ENCODE measurements around the gene PLCL1. TPM values are rescaled to one million over a fixed set of nuclear protein-coding genes. Genes with fewer than 3 reads are reported as not detected.

Gene PLCL1
- total RNA-seq, 1 donor from 2014 or later = 0.23 TPM

DNA sequence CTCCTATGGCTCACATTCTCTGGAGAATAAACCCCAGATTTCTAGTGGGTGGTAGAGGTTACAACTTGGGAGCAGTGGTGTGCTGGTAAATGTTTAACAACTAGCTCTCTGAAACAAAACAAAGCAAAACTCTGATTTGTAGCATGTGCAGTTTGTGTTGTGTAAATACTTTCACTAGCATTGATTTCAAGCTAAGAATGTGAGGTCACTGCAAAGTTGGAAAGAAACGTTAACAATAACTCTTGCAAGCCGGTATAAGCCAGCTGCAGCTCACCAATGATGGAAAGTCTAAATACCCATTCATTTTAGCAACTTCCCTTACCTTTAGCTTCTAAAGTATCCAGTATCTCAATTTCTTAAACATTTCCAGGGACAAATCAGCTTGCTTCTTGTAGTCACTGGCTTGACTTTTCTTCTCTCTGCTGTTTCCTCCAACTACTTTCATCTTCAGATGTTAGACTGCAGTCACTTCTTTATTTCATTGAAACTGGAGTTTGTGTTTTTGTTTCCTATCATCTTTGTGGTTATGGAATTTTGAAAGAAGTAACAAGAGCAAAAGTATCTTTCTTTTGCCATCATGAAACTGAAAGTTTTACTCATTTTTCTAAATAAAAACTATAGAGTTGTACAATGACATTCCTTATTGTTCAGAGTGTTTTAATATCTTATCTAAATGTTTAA, 140.2 kb downstream of the PLCL1 start:
- no peak for DNase-seq (ENCODE audit: low spot score)
- ATAC-seq = no peak

DNA sequence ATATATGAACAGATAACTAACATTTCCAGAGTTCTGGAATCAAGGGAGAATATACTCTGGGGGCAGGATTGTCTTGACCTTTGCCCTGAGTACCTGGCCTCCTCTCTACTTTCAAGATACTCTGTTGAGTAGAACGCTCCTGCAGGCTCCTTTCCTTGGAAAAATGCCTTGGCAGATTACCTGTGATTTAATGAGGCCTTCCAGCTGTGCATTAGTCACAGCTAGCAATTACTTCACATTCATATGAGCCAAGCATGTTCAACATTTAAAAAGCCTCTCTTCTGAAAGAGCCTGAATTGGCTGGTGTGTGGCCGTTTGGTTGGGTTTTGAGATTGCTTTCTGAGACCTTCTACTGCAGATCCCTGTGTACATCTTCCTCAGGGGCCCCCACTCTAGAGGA, 142.2 kb downstream of the PLCL1 start:
- ATAC-seq (no peak), DNase-seq (ENCODE audit: low spot score) (no peak)

DNA sequence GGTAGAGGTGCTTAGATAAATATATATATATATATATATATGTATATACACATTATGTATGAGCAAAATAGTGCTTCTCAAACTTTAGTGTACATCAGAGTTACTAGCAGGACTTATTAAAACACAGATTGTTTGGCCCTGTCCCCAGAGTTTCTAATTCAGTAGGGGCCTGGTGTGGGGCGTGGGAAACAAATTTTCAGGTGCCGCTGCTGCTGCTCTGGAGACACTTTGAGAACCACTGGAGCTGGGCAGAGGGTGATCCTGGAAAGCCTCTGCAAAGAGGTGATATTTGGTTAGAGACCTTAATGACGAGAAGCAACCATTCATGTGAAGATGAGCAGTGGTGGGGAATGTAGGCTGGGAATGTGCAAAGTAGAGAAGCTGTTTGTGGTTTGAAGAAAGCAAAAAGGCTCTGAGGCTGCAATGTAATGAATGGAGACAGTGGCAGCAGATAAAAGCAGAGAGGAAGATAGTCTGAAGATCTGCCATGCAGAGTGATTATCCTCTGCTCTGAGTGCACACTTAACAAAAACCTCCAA, 142.9 kb downstream of the PLCL1 start:
- DNase-seq (ENCODE audit: low spot score) (no peak), ATAC-seq (no peak)

DNA sequence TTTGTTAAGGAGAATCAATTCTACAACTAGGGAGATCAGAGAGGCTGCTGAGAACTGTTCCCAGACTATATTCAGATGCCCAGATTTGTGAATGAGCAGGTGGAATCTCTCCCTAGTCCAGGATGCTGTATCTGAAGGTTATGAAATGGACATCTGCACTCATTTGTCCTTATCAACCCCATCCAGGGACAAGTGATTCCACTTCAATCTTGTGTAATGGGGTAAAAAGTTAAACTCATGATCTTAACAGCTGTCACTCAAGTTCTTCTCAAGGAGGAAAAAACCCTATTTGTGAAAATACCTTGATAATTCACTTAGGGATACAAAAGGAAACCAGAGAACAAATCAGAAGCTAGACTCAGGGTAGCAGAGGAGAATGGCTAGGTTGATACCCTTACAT, 144.8 kb downstream of the PLCL1 start:
- DNase-seq (ENCODE audit: low spot score) (no peak), ATAC-seq (no peak)

DNA sequence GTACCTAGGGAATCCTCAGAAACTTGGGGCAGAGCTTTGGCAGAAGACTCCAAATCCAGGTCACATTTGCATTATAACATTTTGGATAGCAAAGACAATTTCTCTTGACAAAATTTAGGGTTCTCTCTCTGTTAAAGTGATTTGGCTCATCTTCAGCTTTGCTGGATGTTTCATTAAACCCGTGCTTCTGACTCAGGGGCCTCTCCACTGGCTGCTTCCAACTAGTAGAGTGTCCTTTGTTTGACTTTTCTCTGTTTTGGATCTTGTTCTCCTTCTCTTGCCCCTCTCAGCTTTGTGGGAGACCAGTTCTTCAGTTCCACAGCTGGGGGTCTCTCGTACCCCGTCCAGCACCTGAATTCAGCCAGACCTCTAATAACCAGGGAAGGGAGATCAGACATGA, 145.6 kb downstream of the PLCL1 start:
- no peak for ATAC-seq
- no peak for DNase-seq (ENCODE audit: low spot score)

DNA sequence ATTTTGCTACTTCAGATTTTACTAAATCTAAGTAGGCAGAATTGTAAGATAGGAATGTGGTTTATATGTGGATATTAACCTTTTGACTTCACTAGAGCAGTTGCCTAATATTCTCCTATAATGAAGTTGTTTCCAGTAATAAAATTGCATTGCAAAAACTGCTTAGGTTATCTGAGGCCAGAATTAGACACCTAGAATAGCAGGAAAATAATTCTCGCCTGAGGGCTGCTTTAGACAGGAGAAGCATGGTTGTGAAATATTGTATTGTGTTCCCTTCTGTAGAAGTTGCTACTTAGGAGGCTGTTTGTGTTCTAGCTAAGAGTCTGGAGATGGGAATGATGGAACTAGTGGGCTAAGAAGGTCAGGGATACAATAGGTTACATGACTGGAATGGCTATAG, 146.3 kb downstream of the PLCL1 start:
- no peak for ATAC-seq
- no peak for DNase-seq (ENCODE audit: low spot score)

DNA sequence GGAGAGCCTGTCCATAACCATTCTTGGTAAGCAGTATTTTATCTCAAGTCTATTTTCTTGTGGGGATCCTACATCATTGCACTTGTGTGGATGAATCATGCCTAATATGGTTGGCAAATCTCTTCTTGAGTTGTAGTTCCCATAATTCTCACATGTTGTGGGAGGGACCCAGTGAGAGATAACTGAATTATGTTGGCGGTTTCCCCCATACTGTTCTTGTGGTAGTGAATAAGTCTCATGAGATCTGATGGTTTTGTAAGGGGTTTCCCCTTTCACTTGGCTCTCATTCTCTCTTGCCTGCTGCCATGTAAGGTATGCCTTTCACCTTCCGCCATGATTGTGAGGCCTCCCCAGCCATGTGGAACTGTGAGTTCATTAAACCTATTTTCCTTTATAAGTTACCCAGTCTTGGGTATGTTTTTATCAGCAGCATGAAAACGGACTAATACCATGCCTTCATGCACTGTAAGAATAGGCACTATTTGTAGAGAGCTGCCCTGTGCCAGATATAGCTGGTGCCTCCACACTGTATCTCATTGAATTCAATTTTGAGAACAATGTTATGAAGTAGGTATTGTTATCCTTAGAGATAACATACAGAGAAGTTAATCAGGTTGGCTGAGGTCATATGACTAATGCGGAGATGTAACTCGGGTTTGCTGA, 148.3 kb downstream of the PLCL1 start:
- no peak for DNase-seq (ENCODE audit: low spot score)
- ATAC-seq = no peak

DNA sequence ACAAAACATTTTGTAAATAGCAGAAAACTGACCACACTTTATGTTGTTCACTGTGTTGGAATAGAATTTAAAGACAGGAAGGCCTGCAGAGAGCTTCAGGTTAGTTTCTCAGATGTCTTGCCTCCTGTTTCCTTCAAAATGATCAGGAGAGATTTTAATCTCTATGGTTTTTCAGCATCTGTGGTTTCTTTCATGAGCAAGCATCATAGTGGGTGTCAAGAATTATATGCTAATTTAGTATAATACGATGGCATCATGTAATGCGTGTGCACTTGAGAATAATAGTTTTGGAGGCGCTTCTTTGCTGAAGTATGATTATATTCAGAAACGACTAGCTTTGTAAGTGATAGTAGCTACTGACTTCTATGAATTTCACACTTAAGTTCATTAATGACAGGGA, 149.9 kb downstream of the PLCL1 start:
- ATAC-seq (no peak), DNase-seq (ENCODE audit: low spot score) (no peak)

DNA sequence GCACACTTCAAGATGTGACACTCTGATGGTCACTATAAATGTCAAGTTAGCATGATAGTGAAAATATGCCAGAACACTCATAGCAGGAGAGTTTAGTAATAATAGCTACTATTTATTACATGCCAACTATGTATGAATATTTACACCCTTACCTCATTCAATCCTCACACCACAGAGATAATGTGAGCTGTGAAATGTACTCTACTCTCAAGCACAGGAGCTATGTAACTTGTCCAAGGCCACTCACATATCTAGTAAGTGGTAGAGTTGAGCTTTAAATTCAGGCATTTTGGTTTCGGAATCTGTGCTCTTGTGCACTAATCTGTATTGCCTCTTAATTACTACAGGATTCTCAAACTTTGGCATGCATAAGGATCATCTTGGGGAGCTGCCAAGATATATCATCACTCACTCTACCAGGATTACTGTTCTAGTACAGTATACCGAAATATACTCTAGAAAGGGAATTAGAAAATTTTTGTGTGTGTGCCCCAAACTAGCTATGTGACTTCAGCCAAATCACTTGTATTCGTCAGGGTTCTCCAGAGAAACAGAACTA, 154.3 kb downstream of the PLCL1 start:
- ATAC-seq = no peak

DNA sequence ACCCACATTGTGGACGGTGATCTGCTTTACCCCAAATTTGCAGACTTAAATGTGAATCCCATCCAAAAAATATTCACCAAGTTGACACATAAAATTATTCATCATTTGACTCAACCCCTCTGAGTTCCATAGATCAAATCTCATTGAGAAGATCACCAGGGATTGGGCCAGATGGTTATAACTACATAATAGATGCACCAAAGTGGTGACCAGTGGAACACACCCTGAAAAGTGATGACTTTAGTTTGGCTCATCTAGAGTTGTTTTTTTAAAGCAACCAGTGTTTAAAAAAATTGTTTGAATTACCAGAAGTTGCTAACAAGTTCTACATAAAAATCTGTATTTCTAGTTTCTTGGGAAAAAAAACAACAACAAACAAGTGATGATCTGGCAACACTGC, 155.0 kb downstream of the PLCL1 start:
- ATAC-seq = no peak
- DNase-seq (ENCODE audit: low spot score) = no peak

More for the DNA sequence above, 154.3 kb downstream of the PLCL1 start:
- DNase-seq (ENCODE audit: low spot score) = no peak

DNA sequence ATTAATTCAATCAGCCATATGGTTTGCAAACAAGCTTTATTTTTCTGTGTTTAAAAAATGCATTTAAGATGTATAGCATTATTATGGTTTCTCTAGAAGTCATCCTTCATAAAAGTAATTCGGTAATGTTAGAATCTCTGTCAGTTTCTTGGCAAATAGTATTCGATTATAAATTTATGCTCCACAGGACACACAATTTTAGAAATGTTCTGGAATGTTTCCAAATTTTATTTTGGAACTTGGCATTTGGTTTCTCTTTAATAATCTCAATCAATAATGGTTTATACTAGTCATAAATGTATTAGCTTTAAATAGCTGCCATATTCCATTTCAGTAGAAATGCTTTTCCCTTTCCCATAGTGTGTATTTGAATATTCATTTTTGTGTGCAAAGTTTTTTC, 156.4 kb downstream of the PLCL1 start:
- ATAC-seq = no peak
- no peak for DNase-seq (ENCODE audit: low spot score)

DNA sequence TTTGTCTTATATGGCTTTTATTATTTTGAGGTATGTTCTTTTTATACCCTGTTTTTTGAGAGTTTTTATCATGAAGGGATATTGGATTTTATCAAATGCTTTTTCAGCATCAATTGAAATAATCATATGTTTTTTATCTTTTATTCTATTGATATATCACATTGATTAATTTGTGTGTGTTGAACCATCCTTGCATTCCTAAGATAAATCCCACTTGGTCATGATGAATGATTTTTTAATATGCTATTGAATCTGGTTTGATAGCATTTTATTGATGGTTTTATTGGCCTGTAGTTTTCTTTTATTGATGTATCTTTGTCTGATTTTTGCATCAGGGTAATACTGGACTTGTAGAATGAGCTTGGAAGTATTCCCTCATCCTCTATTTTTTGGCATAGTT, 160.3 kb downstream of the PLCL1 start:
- ATAC-seq (no peak), DNase-seq (ENCODE audit: low spot score) (no peak)

DNA sequence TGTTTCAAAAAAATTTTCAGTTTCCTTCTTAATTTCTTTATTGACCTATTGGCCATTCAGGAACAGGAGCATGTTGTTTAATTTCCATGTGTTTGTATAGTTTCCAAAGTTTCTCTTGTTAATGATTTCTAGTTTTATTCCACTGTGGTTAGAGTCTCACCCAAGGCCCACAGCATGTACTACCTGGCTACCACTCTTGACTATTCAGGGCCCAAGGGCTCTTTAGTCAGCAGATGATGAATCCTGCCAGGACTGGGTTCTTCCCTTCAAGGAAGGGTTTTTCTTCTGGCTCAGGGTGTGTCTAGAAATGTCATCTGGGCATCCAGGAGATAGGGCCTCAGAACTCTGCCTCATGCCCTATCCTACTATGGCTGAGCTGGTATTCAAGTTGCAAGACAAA, 161.4 kb downstream of the PLCL1 start:
- ATAC-seq = no peak
- DNase-seq (ENCODE audit: low spot score) = no peak

DNA sequence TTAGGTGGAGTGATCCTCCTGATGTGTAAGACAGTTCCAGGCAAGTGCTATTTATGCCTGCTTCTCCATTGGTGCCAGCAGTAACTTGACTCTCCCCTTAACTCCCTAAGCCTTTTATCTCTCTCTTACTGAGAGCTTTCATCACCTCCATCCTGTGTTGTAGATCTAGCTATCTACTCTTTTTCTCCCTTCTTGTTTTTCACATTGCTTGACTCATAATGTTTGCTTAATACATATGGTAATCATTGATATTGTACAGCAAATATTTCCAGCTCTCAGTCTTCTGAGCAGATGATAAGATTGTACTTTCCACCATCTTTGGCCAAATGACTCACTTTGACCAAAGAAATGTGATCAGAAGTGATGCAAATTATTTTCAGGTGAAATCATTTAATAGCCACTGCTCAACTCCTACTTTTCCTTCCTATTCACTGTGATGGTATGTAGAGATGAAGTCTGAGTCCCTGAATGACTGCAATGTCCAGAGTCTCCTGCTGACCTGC, 165.0 kb downstream of the PLCL1 start:
- DNase-seq (ENCODE audit: low spot score) (no peak), ATAC-seq (no peak)

DNA sequence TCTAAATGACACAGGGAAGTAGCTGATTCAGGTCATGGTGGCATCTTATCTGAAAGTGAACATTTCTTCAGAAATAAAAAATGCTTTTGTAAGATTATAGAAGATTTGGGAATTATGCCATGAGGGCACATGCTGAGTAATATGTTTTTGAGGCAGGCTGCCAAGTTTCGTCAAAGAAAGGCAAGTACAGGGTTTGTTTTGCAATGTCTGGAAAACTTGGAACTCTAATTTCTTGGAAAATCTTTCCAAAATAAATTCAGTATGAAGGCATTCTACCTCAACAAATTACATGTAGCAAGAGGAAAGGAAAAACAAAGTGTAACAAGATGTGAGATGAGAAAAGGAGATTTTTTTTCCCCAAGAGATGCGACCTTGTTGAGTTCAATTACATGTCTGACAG, 167.7 kb downstream of the PLCL1 start:
- ATAC-seq = no peak
- DNase-seq (ENCODE audit: low spot score) = no peak

DNA sequence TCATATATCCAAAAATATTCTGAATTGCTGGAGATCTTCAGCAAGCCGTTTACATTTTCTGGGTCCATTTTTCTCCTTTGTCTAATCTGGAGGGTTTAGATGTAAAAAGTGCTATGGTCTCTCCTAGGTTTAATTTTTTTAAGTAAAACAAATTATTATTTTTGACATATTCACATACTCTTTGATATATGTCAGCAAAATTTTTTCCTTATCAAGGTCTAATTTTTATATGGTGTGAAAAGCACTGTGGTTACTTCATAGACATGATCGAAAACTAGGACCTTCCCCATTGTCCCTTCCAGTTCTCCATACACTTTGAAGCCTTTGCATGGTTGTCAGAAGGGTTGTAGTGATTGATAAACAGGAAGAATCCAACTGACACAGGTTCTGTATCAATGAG, 168.2 kb downstream of the PLCL1 start:
- DNase-seq (ENCODE audit: low spot score) (no peak), ATAC-seq (no peak)

DNA sequence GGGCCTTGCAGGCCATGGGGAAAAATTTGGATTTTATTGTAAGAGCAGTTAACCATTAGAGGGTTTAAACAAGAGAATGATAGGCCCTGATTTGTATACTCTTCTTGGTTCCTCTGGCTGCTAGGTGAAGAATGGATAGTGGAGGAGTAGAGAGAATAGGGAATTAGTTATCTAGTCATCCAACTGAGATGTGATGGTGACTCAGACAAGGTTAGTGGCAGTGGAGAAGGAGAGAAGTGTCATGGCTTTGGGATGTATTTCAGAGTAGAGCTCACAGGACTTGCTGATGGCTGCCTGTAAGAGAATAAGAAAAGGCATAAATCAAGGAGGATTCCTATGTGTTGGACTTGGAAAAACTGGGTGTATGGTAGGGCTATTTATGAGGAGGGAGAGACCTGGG, 169.4 kb downstream of the PLCL1 start:
- ATAC-seq (no peak), DNase-seq (ENCODE audit: low spot score) (no peak)

DNA sequence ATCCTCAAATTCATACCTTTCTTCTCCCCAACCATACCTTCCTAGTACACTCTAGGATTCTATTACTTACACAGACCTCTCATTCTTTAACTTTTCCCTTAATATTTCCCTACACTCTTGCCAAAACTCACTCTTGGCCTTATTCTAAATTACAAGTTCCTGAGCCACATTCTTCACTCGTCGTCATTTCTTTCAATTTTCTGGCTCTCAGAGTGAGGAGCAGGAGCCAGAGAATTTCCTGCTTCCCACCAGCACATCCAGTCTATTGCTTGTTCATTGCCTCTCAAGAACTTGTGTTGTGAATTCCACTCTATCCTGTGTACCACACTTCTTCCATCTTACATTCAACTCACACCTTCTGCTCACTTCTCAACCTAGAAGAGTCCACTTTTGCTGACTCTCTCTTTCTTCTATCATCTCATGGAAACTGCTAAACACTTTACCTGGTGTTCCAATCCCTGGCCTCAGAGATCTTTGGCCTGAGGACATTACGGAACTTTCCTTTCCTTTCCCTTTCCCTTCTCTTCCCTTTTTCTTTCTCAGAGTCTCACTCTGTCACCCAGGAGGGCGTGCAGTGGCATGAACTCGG, 171.6 kb downstream of the PLCL1 start:
- ATAC-seq (no peak), DNase-seq (ENCODE audit: low spot score) (no peak)

DNA sequence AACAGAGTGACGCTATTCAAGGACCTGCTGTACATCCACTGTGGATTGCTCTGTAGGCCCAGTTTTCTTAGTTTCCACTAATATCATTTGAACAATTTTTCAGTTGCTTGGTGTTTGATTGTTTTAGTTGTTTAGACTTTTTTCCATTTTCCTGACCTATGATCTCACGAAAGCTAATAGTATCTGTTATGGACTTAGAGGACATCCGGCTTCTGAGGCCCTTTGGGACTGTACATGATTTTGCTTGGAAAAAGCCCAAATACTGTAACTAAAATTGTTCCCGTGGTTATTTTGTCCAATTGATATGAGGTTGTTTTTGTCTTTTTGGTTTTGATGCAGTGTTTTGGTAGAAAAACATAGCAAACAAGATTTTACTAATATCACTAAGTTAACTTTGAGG, 174.6 kb downstream of the PLCL1 start:
- ATAC-seq = no peak

DNA sequence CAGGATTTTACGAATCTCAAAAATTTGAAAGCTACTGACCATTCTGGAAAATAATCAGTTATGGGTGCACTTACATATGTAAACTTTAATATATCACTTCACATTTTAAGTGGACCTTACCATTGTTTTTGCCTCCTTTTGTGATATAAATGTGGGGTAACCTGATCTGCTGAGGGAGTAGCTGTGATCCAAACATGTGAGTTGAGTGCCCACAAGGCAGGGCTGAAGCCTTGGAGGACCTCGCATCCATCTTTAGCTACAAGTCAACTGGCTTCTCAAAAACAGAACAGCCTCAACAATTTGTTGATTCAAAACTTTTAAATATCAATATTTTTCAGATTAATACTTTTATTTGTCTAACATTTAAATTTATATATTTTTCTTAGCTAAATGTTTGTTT, 178.2 kb downstream of the PLCL1 start:
- no peak for DNase-seq (ENCODE audit: low spot score)
- no peak for ATAC-seq

More for the DNA sequence above, 174.6 kb downstream of the PLCL1 start:
- no peak for DNase-seq (ENCODE audit: low spot score)

DNA sequence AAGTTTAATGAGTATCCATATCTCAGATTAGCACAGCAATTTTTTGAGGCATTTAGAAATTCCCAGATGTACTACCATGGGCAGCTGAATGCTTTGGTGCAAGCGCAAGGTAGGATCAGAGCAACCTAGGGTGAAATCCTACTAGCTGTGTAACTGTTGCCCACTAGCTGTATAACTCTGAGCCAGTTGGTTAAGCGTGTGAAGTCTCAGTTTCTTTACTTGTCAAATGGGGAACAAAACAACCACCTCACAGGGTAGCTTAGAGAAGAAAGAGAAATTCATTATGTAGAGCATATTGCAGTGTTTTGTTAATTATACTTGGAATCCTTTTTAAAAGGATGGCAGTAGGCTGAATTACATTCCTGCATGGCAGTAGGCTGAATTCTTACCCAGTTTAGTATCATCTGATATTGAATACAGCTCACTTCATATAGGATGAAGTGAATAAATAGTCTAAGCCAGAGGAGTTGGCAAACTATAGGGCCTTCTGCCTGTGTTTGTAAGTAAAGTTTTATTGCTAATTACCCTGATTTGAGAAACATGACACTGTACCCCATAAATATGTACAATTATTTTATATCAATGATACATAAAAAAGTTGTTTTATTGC, 180.7 kb downstream of the PLCL1 start:
- ATAC-seq (no peak), DNase-seq (ENCODE audit: low spot score) (no peak)

Data from left lobe of liver (tissue), 2 donors.